ENCODE results near the gene MRPL1.

DNA sequence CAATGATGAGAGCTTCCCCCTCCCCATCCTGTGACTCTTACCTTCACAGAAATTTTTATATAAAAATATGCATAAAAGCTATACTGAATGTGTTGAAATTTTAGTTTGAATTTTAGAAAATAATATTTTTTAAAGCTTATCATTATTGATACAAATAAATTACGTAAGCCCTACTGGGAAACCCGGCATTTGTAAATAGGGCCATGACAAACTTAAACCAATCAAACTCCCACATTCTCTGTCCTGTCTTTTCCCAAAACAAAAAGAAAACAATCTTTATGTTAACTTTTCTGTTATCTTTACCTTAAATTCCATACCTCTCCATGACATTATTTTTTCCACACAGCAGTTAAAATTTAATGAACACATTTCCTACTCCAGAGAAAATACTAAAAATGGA lies 46.1 kb upstream of the MRPL1 start:
- TF ChIP-seq CTCF (IDR thresholded peaks at IDR 0.05 in 4 of 5, conservative IDR thresholded peaks at IDR 0.05 in 1 of 5) (no peak), POLR2A (IDR thresholded peaks at IDR 0.05) (no peak)
